Muscle layer of duodenum (tissue), 2 donors: ENCODE measurements around the gene HCK.

ENCODE experiments used
- H3K27ac ChIP-seq: one replicate; pipeline ENCODE4 v1.7.0; 2013; ENCODE audit warnings: mild to moderate bottlenecking, low read length
- H3K27me3 ChIP-seq: one replicate; pipeline ENCODE4 v1.7.0; 2013; ENCODE audit warnings: low read depth, mild to moderate bottlenecking, control low read depth, low read length
- H3K36me3 ChIP-seq, 2 donors: one replicate each; pipeline ENCODE4 v1.7.0; 2013; ENCODE audit warnings: low read length in 2 of 2, control low read depth in 1 of 2, mild to moderate bottlenecking in 1 of 2; ENCODE audit not compliant: insufficient read depth in 2 of 2, control insufficient read depth in 1 of 2
- H3K4me1 ChIP-seq, 2 donors: one replicate each; pipeline ENCODE4 v1.7.0; 2013; ENCODE audit warnings: low read length in 2 of 2, mild to moderate bottlenecking in 2 of 2, control low read depth in 1 of 2, moderate library complexity in 1 of 2; ENCODE audit not compliant: insufficient read depth in 2 of 2, control insufficient read depth in 1 of 2
- H3K4me3 ChIP-seq, 2 donors: one replicate each; pipeline ENCODE4 v1.7.0; 2013; ENCODE audit warnings: low read length in 2 of 2, low read depth in 1 of 2, mild to moderate bottlenecking in 1 of 2
- H3K9me3 ChIP-seq, 2 donors: one replicate each; pipeline ENCODE4 v1.7.0; 2013; ENCODE audit warnings: low read length in 2 of 2, control low read depth in 1 of 2, mild to moderate bottlenecking in 1 of 2; ENCODE audit not compliant: control insufficient read depth in 1 of 2
- donor health status: healthy.

HCK gene

GRCh38 chr20:32123088-32123487 lies 71.0 kb downstream of the HCK start:
- Histone ChIP-seq H3K9me3 (no peaks in the 10 kb centered on the region), H3K4me3 (no peak overlapping the region)

GRCh38 chr20:32124916-32125454 lies 72.9 kb downstream of the HCK start:
- Histone ChIP-seq H3K27ac (no peak overlapping the region), H3K36me3 (no peaks in the 10 kb centered on the region), H3K4me1 (peaks cover 0 to 3% of the 10 kb centered on the region in 2 donors), H3K4me3 (no peak overlapping the region), H3K27me3 (no peaks in the 10 kb centered on the region), H3K9me3 (no peaks in the 10 kb centered on the region)

More at GRCh38 chr20:32123088-32123487, 71.0 kb downstream of the HCK start:
- H3K4me1 ChIP-seq: peaks cover 0 to 3% of the 10 kb centered on the region in 2 donors
- no peak overlapping the region for H3K27ac ChIP-seq
- H3K36me3 ChIP-seq: no peaks in the 10 kb centered on the region
- H3K27me3 ChIP-seq: no peaks in the 10 kb centered on the region

- Histone ChIP-seq H3K4me3 (no peak overlapping the region), H3K27me3 (no peaks in the 10 kb centered on the region), H3K4me1 (peaks cover 0 to 3% of the 10 kb centered on the region in 2 donors), H3K36me3 (no peaks in the 10 kb centered on the region), H3K27ac (no peak overlapping the region), H3K9me3 (no peaks in the 10 kb centered on the region)
Observed at GRCh38 chr20:32125506-32125905, 73.5 kb downstream of the HCK start.

DNA sequence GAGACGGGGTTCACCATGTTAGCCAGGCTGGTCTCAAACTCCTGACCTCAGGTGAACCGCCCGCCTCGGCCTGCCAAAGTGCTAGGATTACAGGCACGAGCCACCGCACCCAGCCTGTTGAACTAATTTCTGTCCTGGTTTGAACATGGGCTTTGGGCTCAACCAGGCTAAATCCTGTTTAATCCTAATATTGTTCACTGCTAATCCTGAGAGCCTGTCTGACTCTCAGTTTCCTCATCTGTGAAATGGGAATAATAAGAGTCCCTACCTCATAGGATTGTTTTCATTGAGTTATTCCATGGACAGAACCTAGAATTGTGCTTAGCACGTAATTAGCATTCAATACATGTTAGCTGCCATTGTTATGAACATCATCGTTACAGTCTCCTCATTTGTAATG lies 74.9 kb downstream of the HCK start:
- Histone ChIP-seq H3K4me1 (peaks cover 0 to 3% of the 10 kb centered on the region in 2 donors), H3K9me3 (no peaks in the 10 kb centered on the region), H3K36me3 (no peaks in the 10 kb centered on the region), H3K27me3 (no peaks in the 10 kb centered on the region), H3K27ac (no peak overlapping the region), H3K4me3 (no peak overlapping the region)

GRCh38 chr20:32127347-32127746 lies 75.3 kb downstream of the HCK start:
- Histone ChIP-seq H3K27me3 (no peaks in the 10 kb centered on the region), H3K36me3 (no peaks in the 10 kb centered on the region), H3K4me3 (no peak overlapping the region)

GRCh38 chr20:32128167-32128566 lies 76.1 kb downstream of the HCK start:
- no peaks in the 10 kb centered on the region for H3K9me3 ChIP-seq
- no peak overlapping the region for H3K27ac ChIP-seq
- H3K4me3 ChIP-seq: no peak overlapping the region
- no peaks in the 10 kb centered on the region for H3K27me3 ChIP-seq
- peaks cover 0 to 4% of the 10 kb centered on the region in 2 donors for H3K36me3 ChIP-seq
- H3K4me1 ChIP-seq: peaks cover 0 to 3% of the 10 kb centered on the region in 2 donors

More at GRCh38 chr20:32127347-32127746, 75.3 kb downstream of the HCK start:
- Histone ChIP-seq H3K9me3 (no peaks in the 10 kb centered on the region), H3K27ac (no peak overlapping the region), H3K4me1 (peaks cover 0 to 3% of the 10 kb centered on the region in 2 donors)

GRCh38 chr20:32129863-32130262 lies 77.8 kb downstream of the HCK start:
- peaks cover 0 to 3% of the 10 kb centered on the region in 2 donors for H3K4me1 ChIP-seq
- no peak overlapping the region for H3K27ac ChIP-seq
- H3K36me3 ChIP-seq: peaks cover 3 to 9% of the 10 kb centered on the region in 2 donors
- H3K4me3 ChIP-seq: no peak overlapping the region
- no peaks in the 10 kb centered on the region for H3K9me3 ChIP-seq
- H3K27me3 ChIP-seq: no peaks in the 10 kb centered on the region

DNA sequence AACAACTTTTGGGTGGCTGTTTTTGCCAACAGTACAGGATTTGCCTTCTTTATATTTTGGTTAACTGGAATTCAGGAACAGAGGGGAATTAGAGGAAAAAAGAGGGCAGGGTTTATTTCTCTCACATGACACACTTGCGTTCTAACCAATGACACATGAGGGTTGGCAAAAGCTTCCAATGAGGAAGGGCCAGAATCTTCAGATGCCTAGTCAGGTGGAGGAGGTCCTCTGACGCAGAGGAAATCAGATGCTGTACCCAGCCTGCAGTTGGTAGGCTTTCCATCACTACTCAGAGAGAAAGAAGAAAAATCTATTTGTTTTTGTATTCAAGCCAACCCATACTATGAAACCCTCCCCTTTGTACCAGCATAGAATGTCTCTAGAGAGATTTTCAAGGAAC lies 78.3 kb downstream of the HCK start:
- peaks cover 0 to 3% of the 10 kb centered on the region in 2 donors for H3K4me1 ChIP-seq
- no peak overlapping the region for H3K27ac ChIP-seq
- H3K36me3 ChIP-seq: peaks cover 6 to 9% of the 10 kb centered on the region in 2 donors
- no peak overlapping the region for H3K4me3 ChIP-seq
- no peaks in the 10 kb centered on the region for H3K27me3 ChIP-seq
- no peaks in the 10 kb centered on the region for H3K9me3 ChIP-seq

DNA sequence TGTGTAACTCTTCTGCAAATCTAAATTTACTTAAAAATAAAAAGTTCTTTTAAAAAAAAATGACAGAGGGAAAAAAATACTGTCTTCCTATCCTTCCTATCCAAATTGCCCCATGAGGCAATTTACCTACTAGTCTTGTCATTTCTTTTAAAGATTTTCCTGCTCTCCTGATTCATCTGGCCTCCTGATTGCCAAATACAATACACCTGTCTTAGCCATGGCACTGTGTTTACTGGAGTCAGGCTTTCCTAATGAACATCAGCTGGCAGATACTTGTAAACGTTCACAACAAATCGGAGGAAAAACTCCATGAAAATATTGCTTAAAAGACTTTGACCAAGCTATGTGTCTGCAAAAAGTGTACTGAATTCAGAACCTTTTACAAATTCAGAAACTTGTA lies 78.9 kb downstream of the HCK start:
- H3K9me3 ChIP-seq: no peaks in the 10 kb centered on the region
- peaks cover 9 to 14% of the 10 kb centered on the region in 2 donors for H3K36me3 ChIP-seq
- no peak overlapping the region for H3K27ac ChIP-seq
- H3K27me3 ChIP-seq: no peaks in the 10 kb centered on the region
- H3K4me3 ChIP-seq: no peak overlapping the region
- H3K4me1 ChIP-seq: peaks cover 0 to 3% of the 10 kb centered on the region in 2 donors

DNA sequence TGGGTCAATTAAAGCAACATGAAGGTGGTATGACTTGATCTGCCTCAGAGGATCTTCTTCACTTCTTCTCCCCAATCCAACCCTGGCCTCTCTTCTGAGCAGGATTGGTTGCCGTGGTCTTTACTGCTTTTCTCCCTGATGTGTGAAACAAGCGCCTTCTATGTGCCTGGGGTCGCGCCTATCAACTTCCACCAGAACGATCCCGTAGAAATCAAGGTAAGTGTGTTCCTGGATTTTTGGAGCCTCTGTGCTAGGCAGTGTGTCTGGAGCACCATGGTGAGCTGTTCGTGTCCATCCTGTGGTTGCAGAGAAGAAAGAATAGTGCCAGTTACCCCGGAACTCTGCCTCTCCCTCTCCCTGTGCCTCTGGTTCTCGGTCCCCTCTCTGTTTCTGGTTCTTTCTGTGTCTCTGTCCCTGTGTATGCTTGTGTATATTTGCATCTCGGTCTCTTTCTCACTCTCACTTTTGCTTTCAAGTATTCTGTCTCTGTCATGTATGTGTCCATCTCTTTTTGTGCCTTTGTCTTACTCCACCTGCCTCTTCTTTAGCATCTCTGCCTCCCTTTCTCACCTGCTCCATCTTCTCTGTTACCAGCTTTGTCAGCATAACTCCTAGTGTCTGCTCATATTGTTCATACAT lies 81.0 kb downstream of the HCK start:
- H3K4me1 ChIP-seq: no peaks in the 10 kb centered on the region
- H3K4me3 ChIP-seq: no peak overlapping the region
- no peaks in the 10 kb centered on the region for H3K27me3 ChIP-seq
- peaks cover 26 to 27% of the 10 kb centered on the region in 2 donors for H3K36me3 ChIP-seq
- H3K27ac ChIP-seq: no peak overlapping the region
- no peaks in the 10 kb centered on the region for H3K9me3 ChIP-seq

GRCh38 chr20:32134026-32134425 lies 82.0 kb downstream of the HCK start:
- Histone ChIP-seq H3K36me3 (peaks cover 32 to 34% of the 10 kb centered on the region in 2 donors), H3K9me3 (no peaks in the 10 kb centered on the region), H3K4me1 (no peaks in the 10 kb centered on the region), H3K27me3 (no peaks in the 10 kb centered on the region), H3K27ac (no peak overlapping the region), H3K4me3 (no peak overlapping the region)
